Measurements from ENCODE around the gene LYRM1.

DNA sequence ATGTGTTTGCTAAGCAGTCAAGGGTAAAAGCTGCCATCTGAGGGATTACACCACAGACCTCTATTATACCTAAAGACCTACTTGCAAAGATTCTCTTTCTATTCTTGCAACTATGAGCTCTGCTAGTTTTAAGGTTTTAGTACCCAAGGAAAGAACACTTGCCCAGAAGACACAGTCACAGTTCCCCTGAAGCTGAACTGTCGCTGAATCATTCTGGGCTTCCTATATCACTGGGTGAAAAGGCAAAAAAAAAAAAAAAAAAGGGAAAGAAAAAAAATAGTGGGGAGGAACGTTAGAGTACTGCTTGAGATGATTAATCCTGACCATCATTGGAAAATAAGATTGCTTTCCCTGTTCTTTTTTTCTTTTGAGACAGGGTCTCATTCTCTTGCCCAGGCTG lies 37.9 kb downstream of the LYRM1 start:
- TF ChIP-seq GATA2 (IDR thresholded peaks at IDR 0.05; ENCODE audit: low read depth, low read length) (no peak), GATA3 (IDR thresholded peaks at IDR 0.05; ENCODE audit: low read depth, low read length) (no peak)
